ENCODE measurements around the gene HUNK. TPM values are rescaled to one million over a fixed set of nuclear protein-coding genes. Genes with fewer than 3 reads are reported as not detected.

The HUNK gene
- total RNA-seq, 4 donors from 2014 or later = 1.6 to 7.0 (median 3.4) TPM

DNA sequence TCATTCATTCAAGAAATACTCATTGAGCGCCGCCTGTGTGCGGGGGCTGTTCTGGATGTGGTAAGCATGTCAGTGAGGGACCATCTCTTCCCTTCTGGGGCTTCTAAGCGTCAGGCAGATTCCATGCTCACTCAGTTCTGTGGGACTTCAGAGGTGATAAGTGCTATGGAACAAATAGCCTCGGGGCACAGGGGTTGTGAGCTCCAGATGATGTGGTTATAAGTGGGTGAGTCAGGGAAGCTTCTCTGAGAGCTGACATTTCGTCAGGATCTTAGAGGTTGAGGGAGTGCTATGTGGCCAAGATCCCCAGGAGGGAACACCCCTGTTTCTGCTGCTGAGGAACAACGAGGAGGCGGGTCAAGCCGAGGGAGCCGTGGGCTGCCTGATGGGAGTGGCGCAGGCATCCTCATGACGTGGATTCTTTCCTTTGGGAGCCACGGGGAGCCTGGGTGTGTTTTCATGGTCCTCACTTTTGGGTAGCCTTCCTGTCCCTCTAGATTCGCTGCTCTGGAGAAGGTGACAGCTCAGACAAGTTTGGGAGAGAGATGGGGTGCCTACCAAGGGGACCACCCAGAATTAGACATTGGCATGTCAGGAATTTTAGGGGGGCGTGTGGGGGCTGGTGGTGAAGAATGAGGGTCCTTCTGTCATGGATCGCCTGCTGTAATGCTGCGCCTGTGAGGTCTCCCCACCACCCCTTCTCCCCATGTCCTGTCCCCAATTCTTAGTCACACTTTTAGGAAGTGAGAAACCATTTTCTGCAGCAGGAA is 38.5 kb downstream of the HUNK start:
- peaks cover 0 to 8% (median 0%) of the 10 kb centered on the region in 4 donors for H3K4me1 ChIP-seq
- no peak overlapping the region for H3K27ac ChIP-seq
- H3K4me3 ChIP-seq = no peak overlapping the region
- no peaks in the 10 kb centered on the region for H3K9me3 ChIP-seq
- TF ChIP-seq, protein P1, sequence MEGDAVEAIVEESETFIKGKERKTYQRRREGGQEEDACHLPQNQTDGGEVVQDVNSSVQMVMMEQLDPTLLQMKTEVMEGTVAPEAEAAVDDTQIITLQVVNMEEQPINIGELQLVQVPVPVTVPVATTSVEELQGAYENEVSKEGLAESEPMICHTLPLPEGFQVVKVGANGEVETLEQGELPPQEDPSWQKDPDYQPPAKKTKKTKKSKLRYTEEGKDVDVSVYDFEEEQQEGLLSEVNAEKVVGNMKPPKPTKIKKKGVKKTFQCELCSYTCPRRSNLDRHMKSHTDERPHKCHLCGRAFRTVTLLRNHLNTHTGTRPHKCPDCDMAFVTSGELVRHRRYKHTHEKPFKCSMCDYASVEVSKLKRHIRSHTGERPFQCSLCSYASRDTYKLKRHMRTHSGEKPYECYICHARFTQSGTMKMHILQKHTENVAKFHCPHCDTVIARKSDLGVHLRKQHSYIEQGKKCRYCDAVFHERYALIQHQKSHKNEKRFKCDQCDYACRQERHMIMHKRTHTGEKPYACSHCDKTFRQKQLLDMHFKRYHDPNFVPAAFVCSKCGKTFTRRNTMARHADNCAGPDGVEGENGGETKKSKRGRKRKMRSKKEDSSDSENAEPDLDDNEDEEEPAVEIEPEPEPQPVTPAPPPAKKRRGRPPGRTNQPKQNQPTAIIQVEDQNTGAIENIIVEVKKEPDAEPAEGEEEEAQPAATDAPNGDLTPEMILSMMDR (IDR thresholded peaks at IDR 0.05) = no peak
- DNase-seq = no peak
- no peaks in the 10 kb centered on the region for H3K27me3 ChIP-seq
- H3K36me3 ChIP-seq = no peaks in the 10 kb centered on the region

DNA sequence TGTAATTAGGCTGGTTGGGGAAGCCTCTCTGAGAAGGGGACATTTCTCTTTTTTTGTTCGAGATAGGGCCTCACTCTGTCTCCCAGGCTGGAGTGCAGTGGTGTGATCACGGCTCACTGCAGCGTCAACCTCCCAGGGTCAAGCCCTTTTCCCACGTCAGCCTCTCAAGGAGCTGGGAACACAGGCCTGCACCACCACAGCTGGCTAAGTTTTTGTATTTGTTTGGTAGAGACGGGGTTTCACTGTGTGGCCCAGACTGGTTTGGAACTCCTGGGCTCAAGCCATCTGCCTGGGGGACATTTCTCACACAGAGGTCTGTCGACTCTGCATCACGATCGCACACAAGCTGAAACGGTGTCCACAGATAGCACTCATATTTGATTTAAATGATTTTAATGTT is 39.7 kb downstream of the HUNK start:
- H3K4me1 ChIP-seq = peaks cover 0 to 8% (median 0%) of the 10 kb centered on the region in 4 donors
- DNase-seq = no peak
- no peak overlapping the region for H3K27ac ChIP-seq
- TF ChIP-seq POLR2A (IDR thresholded peaks at IDR 0.05) = no peak
- TF ChIP-seq, protein P1 (IDR thresholded peaks at IDR 0.05) = no peak
- H3K27me3 ChIP-seq = no peaks in the 10 kb centered on the region
- no peaks in the 10 kb centered on the region for H3K36me3 ChIP-seq
- no peak overlapping the region for H3K4me3 ChIP-seq
- H3K9me3 ChIP-seq = no peaks in the 10 kb centered on the region

DNA sequence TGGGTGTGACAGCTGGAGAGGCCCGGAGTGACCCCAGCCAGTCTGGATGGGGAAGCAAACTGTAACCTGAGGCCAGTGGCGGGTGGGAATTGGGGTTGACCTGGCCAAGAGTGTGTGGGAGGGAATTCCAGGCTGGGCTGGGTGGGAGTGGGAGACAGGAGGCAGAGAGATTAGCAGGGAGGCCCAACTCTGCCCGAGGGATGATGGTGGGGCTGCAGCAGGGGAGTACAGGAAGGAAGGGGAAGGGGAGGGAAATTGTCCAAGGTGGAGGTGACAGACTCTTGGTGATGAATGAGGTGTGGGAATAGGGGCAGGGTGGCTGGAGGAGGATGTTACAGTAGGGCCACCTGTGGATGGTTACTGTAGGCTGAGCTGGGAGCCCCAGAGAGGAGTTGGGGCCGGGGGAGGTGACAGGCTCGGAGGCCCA is 40.4 kb downstream of the HUNK start:
- Histone ChIP-seq H3K9me3 (no peaks in the 10 kb centered on the region), H3K27me3 (no peaks in the 10 kb centered on the region), H3K36me3 (no peaks in the 10 kb centered on the region), H3K4me3 (no peak overlapping the region), H3K4me1 (peaks cover 0 to 8% (median 0%) of the 10 kb centered on the region in 4 donors), H3K27ac (no peak overlapping the region)
- TF ChIP-seq, protein P1 (IDR thresholded peaks at IDR 0.05) = no peak
- no peak for TF ChIP-seq POLR2A (IDR thresholded peaks at IDR 0.05)
- no peak for DNase-seq

DNA sequence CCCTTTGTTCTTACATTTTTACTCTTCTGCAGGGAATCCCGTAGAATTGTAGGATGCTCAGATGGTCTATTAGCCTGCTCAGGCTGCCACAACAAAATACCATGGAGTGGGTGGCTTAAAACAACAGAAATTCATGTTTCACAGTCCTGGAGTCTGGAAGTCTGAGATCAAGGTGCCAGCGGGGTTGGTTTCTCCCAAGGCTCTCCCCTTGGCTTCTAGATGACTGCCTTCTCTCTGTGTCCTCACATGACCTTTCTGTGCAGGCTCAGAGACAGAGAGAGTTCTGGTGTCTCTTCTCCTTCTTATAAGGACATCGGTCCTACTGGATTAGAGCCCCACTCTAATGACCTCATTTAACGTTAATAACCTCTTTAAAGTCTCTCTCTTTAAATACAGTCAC is 41.7 kb downstream of the HUNK start:
- no peak for DNase-seq
- Histone ChIP-seq H3K27me3 (no peaks in the 10 kb centered on the region), H3K36me3 (no peaks in the 10 kb centered on the region), H3K27ac (no peak overlapping the region), H3K4me3 (no peak overlapping the region), H3K9me3 (no peaks in the 10 kb centered on the region), H3K4me1 (peaks cover 0 to under 1% (median 0%) of the 10 kb centered on the region in 4 donors)
- TF ChIP-seq, protein P1 (IDR thresholded peaks at IDR 0.05) = no peak
- TF ChIP-seq POLR2A (IDR thresholded peaks at IDR 0.05) = no peak

DNA sequence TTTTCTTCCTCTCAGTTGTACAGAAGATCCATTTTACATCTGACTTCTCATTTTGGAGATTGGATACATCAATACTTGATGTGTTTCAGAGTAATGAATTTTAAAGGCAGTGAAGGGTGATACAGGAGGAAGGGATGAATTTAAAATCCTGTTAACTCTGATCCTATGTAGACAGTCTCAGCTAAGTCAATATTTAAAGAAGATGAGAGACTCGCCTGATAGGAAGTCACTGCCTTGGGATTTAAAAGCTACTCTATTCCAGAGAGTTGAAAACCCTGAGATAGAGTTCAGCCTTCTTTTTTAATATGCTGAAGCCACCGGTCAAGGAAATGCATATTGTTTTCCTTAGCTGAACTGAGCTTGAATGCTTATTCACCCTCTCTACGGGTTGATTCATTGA is 42.7 kb downstream of the HUNK start:
- H3K27me3 ChIP-seq = no peaks in the 10 kb centered on the region
- TF ChIP-seq POLR2A (IDR thresholded peaks at IDR 0.05) = no peak
- TF ChIP-seq, protein P1 (IDR thresholded peaks at IDR 0.05) = no peak
- no peaks in the 10 kb centered on the region for H3K9me3 ChIP-seq
- no peak for DNase-seq
- no peaks in the 10 kb centered on the region for H3K4me1 ChIP-seq
- H3K4me3 ChIP-seq = no peak overlapping the region
- no peaks in the 10 kb centered on the region for H3K36me3 ChIP-seq
- no peak overlapping the region for H3K27ac ChIP-seq
